ENCODE data around the gene IKZF1. TPM values are rescaled to one million over a fixed set of nuclear protein-coding genes. Genes with fewer than 3 reads are reported as not detected.

IKZF1 gene
- total RNA-seq, 1 donor from 2014 or later, result 0.11 TPM

DNA sequence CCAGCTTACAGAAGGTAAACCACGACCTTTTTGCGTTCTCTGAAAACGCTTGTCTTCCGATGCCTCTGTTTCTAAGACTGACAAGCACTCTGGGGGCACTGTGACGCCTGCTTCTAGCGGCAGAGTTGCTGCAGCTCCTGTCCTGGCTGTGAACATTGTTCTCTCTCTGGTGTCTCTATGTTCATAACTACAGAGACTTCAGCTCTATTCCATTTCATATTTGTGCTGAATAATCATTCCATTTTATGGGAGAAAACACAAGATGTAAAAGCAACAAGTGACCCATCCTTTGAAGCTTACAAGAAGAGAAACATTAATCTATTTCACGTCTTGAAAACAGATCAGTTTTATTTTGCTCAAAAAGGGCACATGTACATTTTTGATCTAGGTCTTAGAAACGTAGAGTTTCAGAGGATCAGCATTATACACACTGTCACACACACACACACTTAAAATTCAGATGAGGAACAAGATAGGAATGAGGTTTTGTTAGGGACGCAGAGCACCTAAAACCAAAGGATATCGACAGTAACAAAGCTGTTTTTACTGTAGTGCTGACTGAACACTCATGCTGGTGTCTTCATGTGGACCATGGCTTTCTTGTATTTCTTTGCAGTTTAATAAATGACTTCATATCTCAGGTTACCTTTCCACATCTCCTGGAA lies 3.0 kb downstream of the IKZF1 start:
- no peak overlapping the region for H3K4me3 Mint-ChIP-seq
- TF ChIP-seq EZH2phosphoT487 (IDR thresholded peaks at IDR 0.05) (no peak), EZH2 (IDR thresholded peaks at IDR 0.05) (no peak)
- TF ChIP-seq, protein P1, sequence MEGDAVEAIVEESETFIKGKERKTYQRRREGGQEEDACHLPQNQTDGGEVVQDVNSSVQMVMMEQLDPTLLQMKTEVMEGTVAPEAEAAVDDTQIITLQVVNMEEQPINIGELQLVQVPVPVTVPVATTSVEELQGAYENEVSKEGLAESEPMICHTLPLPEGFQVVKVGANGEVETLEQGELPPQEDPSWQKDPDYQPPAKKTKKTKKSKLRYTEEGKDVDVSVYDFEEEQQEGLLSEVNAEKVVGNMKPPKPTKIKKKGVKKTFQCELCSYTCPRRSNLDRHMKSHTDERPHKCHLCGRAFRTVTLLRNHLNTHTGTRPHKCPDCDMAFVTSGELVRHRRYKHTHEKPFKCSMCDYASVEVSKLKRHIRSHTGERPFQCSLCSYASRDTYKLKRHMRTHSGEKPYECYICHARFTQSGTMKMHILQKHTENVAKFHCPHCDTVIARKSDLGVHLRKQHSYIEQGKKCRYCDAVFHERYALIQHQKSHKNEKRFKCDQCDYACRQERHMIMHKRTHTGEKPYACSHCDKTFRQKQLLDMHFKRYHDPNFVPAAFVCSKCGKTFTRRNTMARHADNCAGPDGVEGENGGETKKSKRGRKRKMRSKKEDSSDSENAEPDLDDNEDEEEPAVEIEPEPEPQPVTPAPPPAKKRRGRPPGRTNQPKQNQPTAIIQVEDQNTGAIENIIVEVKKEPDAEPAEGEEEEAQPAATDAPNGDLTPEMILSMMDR (IDR thresholded peaks at IDR 0.05), result no peak

DNA sequence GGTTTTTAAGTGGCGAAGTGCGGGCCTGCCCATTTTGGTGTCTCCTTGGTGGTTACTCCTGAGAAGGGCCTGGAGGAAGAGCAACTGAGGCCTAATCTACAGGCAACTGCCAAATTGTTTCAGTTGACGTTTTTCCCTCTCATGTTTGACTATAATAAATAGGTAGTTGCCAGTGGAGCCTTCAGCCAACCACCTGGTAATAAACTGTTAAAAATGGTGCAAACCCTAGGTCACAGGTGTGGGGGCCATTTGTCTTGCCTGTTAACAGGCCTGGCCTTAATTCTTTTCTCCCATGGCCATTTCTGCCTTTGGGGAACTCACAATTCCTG lies 3.7 kb downstream of the IKZF1 start:
- H3K36me3 ChIP-seq, result no peaks in the 10 kb centered on the region
- no peak for DNase-seq (ENCODE audit: low spot score)
- H3K79me2 ChIP-seq (ENCODE audit: low read depth), result no peaks in the 10 kb centered on the region
- H3K9me3 ChIP-seq (ENCODE audit: low read depth), result no peaks in the 10 kb centered on the region
- no peak overlapping the region for H3K4me3 Mint-ChIP-seq
- H3K4me1 Mint-ChIP-seq, result peaks cover 50% of the 10 kb centered on the region
- H3K4me1 ChIP-seq, result peaks cover 21% of the 10 kb centered on the region
- peaks cover 57% of the 10 kb centered on the region for H3K27me3 ChIP-seq
- TF ChIP-seq EZH2 (IDR thresholded peaks at IDR 0.05), result no peak
- TF ChIP-seq, protein P1 (IDR thresholded peaks at IDR 0.05), result no peak
- no peak for TF ChIP-seq EZH2phosphoT487 (IDR thresholded peaks at IDR 0.05)
- peaks cover 28% of the 10 kb centered on the region for H3K27me3 Mint-ChIP-seq (ENCODE audit: insufficient read depth, low read depth)
- peaks cover 9% of the 10 kb centered on the region for H4K20me1 ChIP-seq (ENCODE audit: low read depth)
- no peak overlapping the region for H2AFZ ChIP-seq (replicated peaks)
- H3K4me2 ChIP-seq, result no peak overlapping the region
- H3F3A ChIP-seq (ENCODE audit: low read depth), result peaks cover 11% of the 10 kb centered on the region
- no peaks in the 10 kb centered on the region for H3K36me3 Mint-ChIP-seq
- H3K27ac ChIP-seq, result no peak overlapping the region
- H3K27ac Mint-ChIP-seq, result no peak overlapping the region
- peaks cover 3% of the 10 kb centered on the region for H3K9me3 Mint-ChIP-seq
- no peak overlapping the region for H3K4me3 ChIP-seq
- H3K9ac ChIP-seq, result no peak overlapping the region

More for the DNA sequence above, 3.0 kb downstream of the IKZF1 start:
- no peaks in the 10 kb centered on the region for H3K36me3 ChIP-seq
- H3K4me3 ChIP-seq, result no peak overlapping the region
- H3K9me3 ChIP-seq (ENCODE audit: low read depth), result no peaks in the 10 kb centered on the region
- H3K4me2 ChIP-seq, result no peak overlapping the region
- H3K9ac ChIP-seq, result no peak overlapping the region
- H3F3A ChIP-seq (ENCODE audit: low read depth), result peaks cover 16% of the 10 kb centered on the region
- Mint-ChIP-seq H3K4me1 (peaks cover 43% of the 10 kb centered on the region), H3K27me3 (ENCODE audit: insufficient read depth, low read depth) (peaks cover 30% of the 10 kb centered on the region), H3K36me3 (no peaks in the 10 kb centered on the region), H3K9me3 (peaks cover 7% of the 10 kb centered on the region), H3K27ac (no peak overlapping the region)
- peaks cover 17% of the 10 kb centered on the region for H3K4me1 ChIP-seq
- peak; percentile 48 for DNase-seq (ENCODE audit: low spot score)
- H3K27ac ChIP-seq, result no peak overlapping the region
- no peak overlapping the region for H2AFZ ChIP-seq (replicated peaks)
- no peaks in the 10 kb centered on the region for H3K79me2 ChIP-seq (ENCODE audit: low read depth)
- H4K20me1 ChIP-seq (ENCODE audit: low read depth), result peaks cover 9% of the 10 kb centered on the region
- peaks cover 64% of the 10 kb centered on the region for H3K27me3 ChIP-seq

DNA sequence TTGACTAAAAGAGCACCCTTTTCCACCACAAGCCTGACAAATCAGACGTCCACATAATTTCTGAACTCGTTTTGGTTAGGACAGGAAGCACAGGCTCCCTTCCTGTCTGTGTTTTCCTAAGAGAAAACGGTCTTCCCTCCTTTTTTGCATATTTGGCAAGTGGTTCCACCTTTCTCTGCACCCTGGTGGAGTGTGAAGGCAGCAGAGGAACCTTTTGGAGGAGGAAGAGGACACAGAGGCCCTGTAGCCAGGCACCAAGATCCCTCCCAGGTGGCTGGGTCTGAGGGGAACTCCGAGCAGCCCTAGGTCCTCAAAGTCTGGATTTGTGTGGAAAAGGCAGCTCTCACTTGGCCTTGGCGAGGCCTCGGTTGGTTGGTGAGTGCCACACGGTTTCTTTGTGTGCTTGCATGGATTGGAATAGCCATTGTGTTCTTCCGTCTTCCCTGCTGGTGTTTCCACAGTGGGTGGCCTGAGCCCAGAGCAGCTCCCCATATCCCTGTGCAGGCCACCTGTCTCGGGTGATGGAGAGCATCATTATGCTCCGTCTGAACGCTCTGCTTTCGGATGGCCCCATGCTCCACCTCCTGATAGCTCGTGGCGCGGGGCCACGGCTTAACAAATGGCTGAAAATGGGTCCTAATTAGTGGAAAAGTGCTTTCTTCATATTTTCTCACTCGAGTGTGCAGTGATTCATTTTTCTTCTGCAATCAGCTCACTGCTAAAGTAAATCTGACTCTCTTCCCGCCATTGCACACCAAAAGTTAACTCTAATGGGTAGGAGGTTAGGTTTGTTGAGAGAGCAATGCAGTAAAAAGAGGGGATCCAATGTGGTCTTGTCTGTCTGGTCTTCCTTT lies 4.2 kb downstream of the IKZF1 start:
- H3K4me1 ChIP-seq, result peaks cover 21% of the 10 kb centered on the region
- H3K9me3 ChIP-seq (ENCODE audit: low read depth), result no peaks in the 10 kb centered on the region
- Mint-ChIP-seq H3K4me1 (peaks cover 53% of the 10 kb centered on the region), H3K27ac (no peak overlapping the region), H3K27me3 (ENCODE audit: insufficient read depth, low read depth) (peaks cover 24% of the 10 kb centered on the region), H3K36me3 (no peaks in the 10 kb centered on the region), H3K9me3 (no peaks in the 10 kb centered on the region), H3K4me3 (no peak overlapping the region)
- no peaks in the 10 kb centered on the region for H3K79me2 ChIP-seq (ENCODE audit: low read depth)
- H3K4me2 ChIP-seq, result no peak overlapping the region
- peaks cover 9% of the 10 kb centered on the region for H4K20me1 ChIP-seq (ENCODE audit: low read depth)
- H3K27me3 ChIP-seq, result peaks cover 52% of the 10 kb centered on the region
- peaks cover 7% of the 10 kb centered on the region for H3F3A ChIP-seq (ENCODE audit: low read depth)
- H3K36me3 ChIP-seq, result no peaks in the 10 kb centered on the region
- no peak overlapping the region for H2AFZ ChIP-seq (replicated peaks)
- TF ChIP-seq EZH2phosphoT487 (IDR thresholded peaks at IDR 0.05), result no peak
- TF ChIP-seq, protein P1 (IDR thresholded peaks at IDR 0.05), result no peak
- no peak for TF ChIP-seq EZH2 (IDR thresholded peaks at IDR 0.05)
- peak; percentile 31 for DNase-seq (ENCODE audit: low spot score)
- H3K27ac ChIP-seq, result no peak overlapping the region
- no peak overlapping the region for H3K4me3 ChIP-seq
- H3K9ac ChIP-seq, result no peak overlapping the region

Measured in neural progenitor cell (in vitro differentiated cells).